IPS DF 4.7 (cell line): ENCODE data around the gene SCN2A.
"Not testable (repeated sequence)": the region's sequence is repeated elsewhere in the genome, so short reads cannot be mapped to it uniquely, and the experiment has no call there.

Source experiments
- DNase-seq: peaks from one replicate; pipeline ENCODE4 v3.0.0-alpha.2; 2013; ENCODE audit warnings: low spot score; ENCODE audit errors: extremely low read depth

The SCN2A gene

GRCh38 chr2:165251366-165251765 lies 12.2 kb downstream of the SCN2A start:
- DNase-seq = no peak

DNA sequence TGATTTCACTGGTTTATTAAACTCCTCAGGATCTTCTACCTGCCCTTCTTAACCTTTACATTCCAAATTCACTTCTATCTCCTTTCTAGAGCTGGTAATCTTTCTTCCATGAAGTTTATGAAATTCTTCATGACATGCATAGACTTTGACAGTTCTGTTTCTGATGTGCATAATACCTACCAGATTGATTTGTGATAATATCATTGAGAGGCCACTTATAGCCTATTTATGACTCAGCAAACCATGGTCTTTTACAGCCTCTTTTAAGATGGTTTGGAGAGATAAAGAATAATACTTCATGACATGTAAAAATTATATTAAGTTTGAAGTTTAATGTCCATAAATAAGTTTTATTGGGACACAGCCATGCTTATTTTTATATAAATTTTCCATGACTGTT lies 14.0 kb downstream of the SCN2A start:
- DNase-seq = no peak

GRCh38 chr2:165256618-165257017 lies 17.4 kb downstream of the SCN2A start:
- DNase-seq = no peak

DNA sequence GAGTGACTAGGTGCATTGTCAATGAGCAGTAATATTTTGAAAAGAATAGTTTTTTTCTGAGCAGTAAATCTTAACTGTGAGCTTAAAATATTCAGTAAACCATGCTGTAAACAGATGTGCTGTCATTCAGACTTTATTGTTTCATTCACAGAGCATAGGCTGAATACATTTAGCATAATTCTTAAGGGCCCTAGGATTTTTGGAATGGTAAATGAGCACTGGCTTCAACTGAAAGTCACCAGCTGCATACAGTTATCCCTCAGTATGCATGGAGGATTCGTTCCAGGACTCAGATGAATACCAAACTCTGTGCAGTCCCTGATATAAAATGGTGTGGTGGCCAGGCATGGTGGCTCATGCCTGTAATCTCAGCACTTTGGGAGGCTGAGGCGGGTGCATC lies 21.1 kb downstream of the SCN2A start:
- not testable (repeated sequence) for DNase-seq

- DNase-seq = no peak
These were observed 29.5 kb downstream of the SCN2A start for GRCh38 chr2:165268754-165269153.

- no peak for DNase-seq
These were observed 34.0 kb downstream of the SCN2A start for GRCh38 chr2:165273176-165273575.

- DNase-seq = no peak
These were observed 35.5 kb downstream of the SCN2A start for GRCh38 chr2:165274698-165275097.

GRCh38 chr2:165275932-165276331 lies 36.7 kb downstream of the SCN2A start:
- no peak for DNase-seq

- no peak for DNase-seq
These were observed 38.1 kb downstream of the SCN2A start for GRCh38 chr2:165277295-165277694.

GRCh38 chr2:165277860-165278656 lies 38.8 kb downstream of the SCN2A start:
- DNase-seq = no peak

- DNase-seq = no peak
These were observed 41.1 kb downstream of the SCN2A start for GRCh38 chr2:165280356-165280755.

- DNase-seq = no peak
These were observed 42.2 kb downstream of the SCN2A start for GRCh38 chr2:165281387-165281786.

DNA sequence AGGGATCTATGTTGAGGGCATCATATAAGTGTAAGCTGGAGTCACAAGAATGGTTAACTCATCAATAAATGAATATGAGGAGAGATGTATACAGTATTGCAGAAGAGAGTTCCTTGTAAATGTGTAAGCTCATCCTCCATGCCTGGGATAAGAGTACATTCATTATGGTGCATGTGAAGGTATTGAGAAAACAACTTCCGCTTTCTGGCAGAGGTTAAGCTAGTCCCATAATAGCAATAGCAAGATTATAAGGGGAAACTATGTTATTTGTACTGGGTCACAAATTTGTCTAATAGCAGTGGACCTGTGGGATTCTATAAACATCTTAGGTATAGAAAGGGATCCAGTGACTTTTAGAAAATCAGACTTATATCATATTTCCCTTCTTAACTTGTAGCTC lies 44.1 kb downstream of the SCN2A start:
- no peak for DNase-seq

DNA sequence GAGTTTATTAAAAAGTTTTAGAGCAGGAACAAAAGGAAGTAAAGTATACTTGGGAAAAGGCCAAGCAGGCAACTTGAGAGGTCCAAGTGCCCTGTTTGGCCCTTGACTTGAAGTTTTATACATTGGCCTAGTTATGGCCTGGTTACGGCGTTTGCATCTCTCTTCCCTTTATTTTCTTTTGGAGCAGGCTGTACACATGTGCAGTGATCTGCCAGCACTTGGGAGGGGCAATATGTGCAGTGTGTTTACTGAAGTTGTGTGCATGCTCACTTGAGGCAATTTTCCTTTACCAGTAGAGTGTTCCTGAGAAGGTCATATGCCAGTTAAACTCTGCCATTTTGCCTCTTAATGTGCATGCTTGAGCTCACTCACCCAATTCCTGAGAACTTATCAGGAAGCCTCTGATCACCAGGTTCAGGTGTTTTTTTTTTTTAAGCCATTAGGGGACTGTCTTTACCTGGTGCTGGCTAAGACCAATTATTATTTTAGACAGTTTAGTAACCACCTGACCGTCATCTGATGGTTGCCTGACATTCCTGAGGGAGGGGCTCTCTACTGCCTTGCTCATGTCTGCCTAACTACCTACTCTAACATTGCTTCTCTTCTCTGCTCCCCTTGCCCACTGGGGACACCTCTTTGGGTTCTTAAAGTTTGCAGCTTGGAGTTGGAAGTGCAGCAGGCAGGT lies 48.0 kb downstream of the SCN2A start:
- no peak for DNase-seq

- DNase-seq = no peak
These were observed 49.9 kb downstream of the SCN2A start for GRCh38 chr2:165289069-165289468.

DNA sequence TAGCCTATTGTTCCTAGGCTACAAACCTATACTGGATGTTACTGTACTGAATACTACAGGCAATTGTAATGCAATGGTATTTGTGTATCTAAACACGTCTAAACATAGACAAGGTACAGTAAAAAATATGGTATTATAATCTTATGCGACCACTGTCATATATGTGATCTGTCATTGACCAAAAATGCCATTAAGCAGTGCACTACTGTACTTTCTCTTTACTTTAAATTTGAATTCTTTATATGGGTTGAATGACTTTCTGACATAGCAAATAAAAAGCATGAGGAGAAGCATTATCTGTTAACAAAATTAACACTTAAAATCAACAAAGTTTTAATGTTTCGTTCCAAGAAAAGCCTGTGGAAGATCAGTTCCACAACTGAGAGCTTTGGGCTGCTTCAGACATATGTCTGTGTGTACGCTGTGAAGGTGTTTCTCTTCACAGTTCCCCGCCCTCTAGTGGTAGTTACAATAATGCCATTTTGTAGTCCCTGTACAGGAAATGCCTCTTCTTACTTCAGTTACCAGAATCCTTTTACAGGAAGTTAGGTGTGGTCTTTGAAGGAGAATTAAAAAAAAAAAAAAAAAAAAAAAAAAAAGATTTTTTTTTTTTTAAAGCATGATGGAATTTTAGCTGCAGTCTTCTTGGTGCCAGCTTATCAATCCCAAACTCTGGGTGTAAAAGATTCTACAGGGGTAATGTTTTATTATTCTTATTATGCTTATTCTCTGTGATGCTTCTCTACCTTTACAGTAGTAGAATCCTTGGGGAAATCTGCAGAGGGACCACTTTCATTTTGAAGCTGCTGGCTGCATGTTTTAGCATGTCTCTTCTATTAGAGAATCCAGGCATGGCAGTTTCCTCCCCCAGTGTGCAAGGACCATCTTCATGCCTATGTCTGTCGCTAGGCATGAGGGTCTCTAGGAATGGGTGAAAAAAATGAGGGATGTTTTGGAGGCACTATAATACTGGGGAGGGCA lies 54.5 kb downstream of the SCN2A start:
- DNase-seq = peak; percentile 87

DNA sequence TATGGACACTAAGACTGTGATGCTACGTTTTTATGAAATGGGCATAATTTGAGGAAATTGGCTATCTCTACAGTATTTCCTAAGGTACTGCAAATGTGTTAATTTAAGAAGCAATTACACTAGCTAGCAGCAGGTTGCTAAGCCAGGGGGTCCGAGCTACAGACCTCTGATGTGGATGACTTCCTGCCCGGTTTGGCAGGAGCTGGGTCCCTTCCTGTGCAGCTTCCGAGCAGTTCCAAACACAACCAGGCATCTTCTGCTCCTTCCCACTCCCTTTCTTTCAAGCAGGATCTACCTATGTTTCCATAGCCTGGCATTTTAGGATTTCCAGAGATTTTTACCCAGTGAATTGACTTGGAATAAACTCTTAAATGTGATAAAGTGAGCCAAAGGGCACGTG lies 55.7 kb downstream of the SCN2A start:
- DNase-seq = no peak

DNA sequence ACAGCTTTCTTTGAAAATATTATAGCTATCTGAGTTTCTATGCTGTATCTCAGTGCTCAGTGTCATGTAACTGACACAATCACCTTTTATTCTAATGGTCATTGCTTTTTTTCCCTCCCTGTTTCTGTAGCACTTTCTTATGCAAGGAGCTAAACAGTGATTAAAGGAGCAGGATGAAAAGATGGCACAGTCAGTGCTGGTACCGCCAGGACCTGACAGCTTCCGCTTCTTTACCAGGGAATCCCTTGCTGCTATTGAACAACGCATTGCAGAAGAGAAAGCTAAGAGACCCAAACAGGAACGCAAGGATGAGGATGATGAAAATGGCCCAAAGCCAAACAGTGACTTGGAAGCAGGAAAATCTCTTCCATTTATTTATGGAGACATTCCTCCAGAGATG lies 56.4 kb downstream of the SCN2A start:
- DNase-seq = no peak

DNA sequence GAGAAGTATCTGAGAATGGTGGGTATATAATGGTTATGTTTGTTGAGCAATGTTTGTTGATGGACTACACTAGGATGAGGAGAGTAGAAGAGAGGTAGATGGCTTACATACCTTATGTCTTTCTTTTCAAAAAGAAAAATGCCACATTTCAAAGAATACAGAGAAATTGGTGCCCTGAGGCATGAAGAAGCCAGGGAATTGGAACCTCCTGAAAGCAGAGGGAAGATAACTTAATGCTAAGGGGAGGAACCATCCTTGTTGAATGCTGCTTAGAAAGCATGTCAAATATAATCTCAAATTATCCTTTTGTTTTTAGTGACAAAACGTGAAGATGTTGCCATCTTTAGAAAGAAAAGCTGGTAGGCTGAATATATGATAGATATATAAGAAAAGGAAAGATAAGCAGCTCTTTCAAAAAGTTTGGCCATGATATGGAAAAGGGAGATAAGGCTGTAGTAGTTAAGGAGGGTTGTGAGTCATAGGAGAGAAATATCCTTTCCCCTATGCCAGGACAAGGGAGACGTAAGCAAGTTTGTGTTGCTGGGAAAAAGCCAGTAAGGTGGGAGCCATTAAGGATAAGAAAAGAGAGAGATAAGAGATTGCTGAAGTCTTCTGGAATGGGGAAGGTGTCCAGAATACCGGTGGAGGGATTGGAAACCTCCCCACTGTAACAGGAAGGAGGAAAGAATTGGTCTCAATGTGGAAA lies 66.3 kb downstream of the SCN2A start:
- no peak for DNase-seq

GRCh38 chr2:165307317-165307716 lies 68.1 kb downstream of the SCN2A start:
- no peak for DNase-seq

DNA sequence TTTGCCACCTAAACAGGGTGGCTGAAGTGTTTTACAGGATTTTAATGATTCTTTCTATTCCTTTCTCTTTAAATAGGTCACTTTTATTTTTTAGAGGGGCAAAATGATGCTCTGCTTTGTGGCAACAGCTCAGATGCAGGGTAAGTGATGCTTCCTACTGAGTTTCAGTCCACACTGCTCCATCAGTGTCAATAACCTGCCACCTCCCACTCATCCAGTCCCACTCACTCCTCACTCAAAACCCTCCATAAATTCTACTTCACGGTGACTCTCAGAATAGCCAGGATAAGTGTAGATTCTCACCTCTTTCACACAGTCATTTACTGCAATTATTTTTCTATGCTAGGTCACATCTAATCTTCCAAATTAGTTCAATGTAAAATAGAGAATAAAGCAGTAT lies 72.7 kb downstream of the SCN2A start:
- DNase-seq = no peak
